ENCODE measurements around the gene GNAI2. TPM values are rescaled to one million over a fixed set of nuclear protein-coding genes. Genes with fewer than 3 reads are reported as not detected.

Gene GNAI2
- total RNA-seq, 1 donor from 2014 or later: 118 TPM

- Histone ChIP-seq H3K27me3 (ENCODE audit: low read depth) (no peaks in the 10 kb centered on the region), H3K27ac (replicated peaks) (no peak overlapping the region), H3K4me1 (peaks cover 53% of the 10 kb centered on the region), H3K4me3 (no peak overlapping the region), H3K9me3 (replicated peaks) (no peaks in the 10 kb centered on the region), H3K36me3 (peaks cover 10% of the 10 kb centered on the region)
- intact Hi-C loops (cut with micrococcal nuclease): no loop called here
- TF ChIP-seq CTCF (IDR thresholded peaks at IDR 0.05; ENCODE audit: borderline replicate concordance): no peak
- DNase-seq: peak; percentile 13
Measured at GRCh38 chr3:50296721-50297383, 60.8 kb downstream of the GNAI2 start.

- Histone ChIP-seq H3K9me3 (replicated peaks) (no peaks in the 10 kb centered on the region), H3K4me3 (no peak overlapping the region), H3K36me3 (peaks cover 10% of the 10 kb centered on the region), H3K27me3 (ENCODE audit: low read depth) (no peaks in the 10 kb centered on the region), H3K27ac (replicated peaks) (peak overlapping the region; percentile 97), H3K4me1 (peaks cover 55% of the 10 kb centered on the region)
- intact Hi-C loops (cut with micrococcal nuclease): no loop called here
- TF ChIP-seq CTCF (IDR thresholded peaks at IDR 0.05; ENCODE audit: borderline replicate concordance): no peak
- peak; percentile 19 for DNase-seq
Measured at GRCh38 chr3:50297384-50297775, 61.4 kb downstream of the GNAI2 start.

GRCh38 chr3:50297896-50298725, 62.1 kb downstream of the GNAI2 start:
- TF ChIP-seq CTCF (IDR thresholded peaks at IDR 0.05; ENCODE audit: borderline replicate concordance): peak; percentile 21
- intact Hi-C loops (cut with micrococcal nuclease): no loop called here
- H3K27ac ChIP-seq (replicated peaks): peak overlapping the region; percentile 97
- H3K36me3 ChIP-seq: peaks cover 10% of the 10 kb centered on the region
- no peaks in the 10 kb centered on the region for H3K27me3 ChIP-seq (ENCODE audit: low read depth)
- H3K9me3 ChIP-seq (replicated peaks): no peaks in the 10 kb centered on the region
- peak overlapping the region; percentile 77 for H3K4me3 ChIP-seq
- H3K4me1 ChIP-seq: peaks cover 56% of the 10 kb centered on the region
- DNase-seq: peak; percentile 16

GRCh38 chr3:50298836-50299637, 63.0 kb downstream of the GNAI2 start, which contains the start of the genes HYAL3 and NAA80:
Gene HYAL3 (minus strand): TSS chr3:50299405. CDS start chr3:50295602, 3,803 bp downstream.
Gene NAA80 (minus strand): TSS chr3:50299405. CDS start chr3:50297463, 1,942 bp downstream.
- peak; percentile 58 for TF ChIP-seq CTCF (IDR thresholded peaks at IDR 0.05; ENCODE audit: borderline replicate concordance)
- intact Hi-C loops (cut with micrococcal nuclease): no loop called here
- peak; percentile 99 for DNase-seq

GRCh38 chr3:50299638-50299928, 63.6 kb downstream of the GNAI2 start:
- Histone ChIP-seq H3K4me3 (peak overlapping the region; percentile 77), H3K4me1 (peaks cover 58% of the 10 kb centered on the region), H3K27ac (replicated peaks) (peak overlapping the region; percentile 97), H3K9me3 (replicated peaks) (no peaks in the 10 kb centered on the region), H3K36me3 (peaks cover 10% of the 10 kb centered on the region), H3K27me3 (ENCODE audit: low read depth) (no peaks in the 10 kb centered on the region)
- no peak for DNase-seq
- intact Hi-C loops (cut with micrococcal nuclease): no loop called here
- no peak for TF ChIP-seq CTCF (IDR thresholded peaks at IDR 0.05; ENCODE audit: borderline replicate concordance)

More at GRCh38 chr3:50298836-50299637, 63.0 kb downstream of the GNAI2 start, which contains the start of the genes HYAL3 and NAA80:
- Histone ChIP-seq H3K36me3 (peaks cover 10% of the 10 kb centered on the region), H3K9me3 (replicated peaks) (no peaks in the 10 kb centered on the region), H3K4me3 (peak within 1 kb of the TSS; percentile 77), H3K4me1 (peaks cover 58% of the 10 kb centered on the region), H3K27ac (replicated peaks) (peak within 1 kb of the TSS; percentile 97), H3K27me3 (ENCODE audit: low read depth) (no peaks in the 10 kb centered on the region)

Measured in left ventricle myocardium inferior (tissue), 1 donor.